Psoas muscle (tissue), 8 donors: Measurements from ENCODE around the gene F11R. TPM values are rescaled to one million over a fixed set of nuclear protein-coding genes. Genes with fewer than 3 reads are reported as not detected.

ENCODE experiments used
- ATAC-seq, 4 donors: fragments of 200-7000 bp; cut with Tn5 transposase; one replicate each; pipeline ENCODE4 v1.9.1; 2020; ENCODE audit warnings: moderate library complexity in 3 of 4, mild to moderate bottlenecking in 2 of 4
- DNase-seq, 2 donors: peaks; one replicate each; pipeline ENCODE4 v3.0.0-alpha.2; 2020
- H3K27ac ChIP-seq: fragments of 200-600 bp; one replicate; pipeline ENCODE4 v1.8.0; 2022
- H3K27me3 ChIP-seq, 3 donors: fragments of 200-600 bp in 1 of 3; one replicate each; pipeline versions ENCODE4 v1.6.1 to v1.8.0; 2013 to 2022; ENCODE audit warnings: low read length in 2 of 3, mild to moderate bottlenecking in 2 of 3, moderate library complexity in 1 of 3; ENCODE audit not compliant: insufficient read depth in 3 of 3
- H3K36me3 ChIP-seq, 2 donors: fragments of 200-600 bp in 1 of 2; one replicate each; pipeline versions ENCODE4 v1.6.1 to v1.8.0; 2013 to 2022; ENCODE audit warnings: low read depth in 1 of 2, mild to moderate bottlenecking in 1 of 2, moderate library complexity in 1 of 2; ENCODE audit not compliant: insufficient read depth in 1 of 2
- H3K4me1 ChIP-seq: fragments of 200-600 bp; one replicate; pipeline ENCODE4 v1.8.0; 2022
- H3K4me3 ChIP-seq: fragments of 200-600 bp; one replicate; pipeline ENCODE4 v1.8.0; 2022; ENCODE audit warnings: mild to moderate bottlenecking
- H3K9me3 ChIP-seq: fragments of 200-600 bp; one replicate; pipeline ENCODE4 v1.8.0; 2022
- CTCF ChIP-seq: fragments of 200-600 bp; IDR thresholded peaks from one replicate; pipeline ENCODE4 v1.8.0; 2022; ENCODE audit warnings: antibody characterized with exemption
- WGBS, 3 donors: extraction: QIAGEN DNeasy Blood & Tissue Kit; methylation state at CpG; one replicate each; pipeline versions ENCODE4 v1.1.6 to v1.1.7; 2013; 5-methylcytosine and 5-hydroxymethylcytosine counted together
- intact Hi-C, 2 donors: fragments of 100-400 bp; cut with DNase I; formaldehyde crosslinking; loops; one replicate each; pipeline versions ENCODE4 v1.11.0 to v1.14.2; 2022
- polyA plus RNA-seq, 3 donors: library from polyadenylated mRNA; stranded (reverse); fragments of 200-250 nt; gene quantifications; one replicate each; pipeline ENCODE4 v1.2.3, GENCODE V29; 2013
- total RNA-seq, 4 donors: library from RNA; stranded (reverse); fragmentation: NEBNext Ultra II Directional in 2 of 4; extraction: Animal tissue kit (Norgen Biotek cat#: 25700) in 2 of 4; gene quantifications; one replicate each; pipeline versions ENCODE4 v1.2.1 to v1.2.4, GENCODE V29; 2021 to 2023
- donor health status: healthy with polysubstance abuse.
- donor health status: DM: no; HTN: no; CAD: no; lungs with moderate emphysema.
- donor health status: Bipolar disorder and iron deficiency.
- donor health status: healthy.
- donor health status: DM: yes; HTN: yes; CAD: no.
- donor health status: DM: no; HTN: no; CAD: no.
- donor health status: DM: no; HTN: no; CAD: no.
- donor health status: DM: yes; HTN: yes; CAD: no.

F11R gene
- total and polyA plus RNA-seq, 7 donors: 2.9 to 13.8 (median 5.2) TPM

GRCh38 chr1:161054232-161054631 is 33.3 kb upstream of the F11R start:
- Histone ChIP-seq H3K36me3 (no peaks in the 10 kb centered on the region), H3K9me3 (no peaks in the 10 kb centered on the region), H3K27ac (no peak overlapping the region), H3K4me1 (no peaks in the 10 kb centered on the region), H3K27me3 (peaks cover 0 to 13% (median 2%) of the 10 kb centered on the region in 3 donors), H3K4me3 (no peak overlapping the region)
- TF ChIP-seq CTCF: no peak
- intact Hi-C loops: no loop called here
- no peak for DNase-seq
- no peak for ATAC-seq
- 77 to 89% (median 84%) methylated on average over 4 of the region's 4 CpGs for whole genome bisulfite sequencing, 3 donors

- TF ChIP-seq CTCF: no peak
- H3K4me1 ChIP-seq: no peaks in the 10 kb centered on the region
- intact Hi-C loops: no loop called here
- no peak for ATAC-seq
- H3K36me3 ChIP-seq: no peaks in the 10 kb centered on the region
- WGBS, 3 donors: 54 to 63% (median 61%) methylated on average over 3 of the region's 3 CpGs
- no peak overlapping the region for H3K27ac ChIP-seq
- no peaks in the 10 kb centered on the region for H3K9me3 ChIP-seq
- H3K4me3 ChIP-seq: no peak overlapping the region
- peaks cover 0 to 13% (median 2%) of the 10 kb centered on the region in 3 donors for H3K27me3 ChIP-seq
- DNase-seq: no peak
Observed at GRCh38 chr1:161052899-161053298, 31.9 kb upstream of the F11R start.

- no peak for ATAC-seq
- no peaks in the 10 kb centered on the region for H3K36me3 ChIP-seq
- intact Hi-C loops: no loop called here
- no peaks in the 10 kb centered on the region for H3K4me1 ChIP-seq
- H3K4me3 ChIP-seq: no peak overlapping the region
- DNase-seq: no peak
- peaks cover 0 to 13% (median 4%) of the 10 kb centered on the region in 3 donors for H3K27me3 ChIP-seq
- WGBS, 3 donors: 90 to 92% (median 90%) methylated on average over 8 to 10 of the region's 10 CpGs
- no peak overlapping the region for H3K27ac ChIP-seq
- no peaks in the 10 kb centered on the region for H3K9me3 ChIP-seq
- no peak for TF ChIP-seq CTCF
Observed at GRCh38 chr1:161051219-161051618, 30.3 kb upstream of the F11R start.

GRCh38 chr1:161048949-161049722 is 28.2 kb upstream of the F11R start:
- H3K4me1 ChIP-seq: peaks cover 7% of the 10 kb centered on the region
- TF ChIP-seq CTCF: no peak
- no peak overlapping the region for H3K27ac ChIP-seq
- 86 to 92% (median 91%) methylated on average over 5 of the region's 5 CpGs for WGBS, 3 donors
- no peak overlapping the region for H3K4me3 ChIP-seq
- H3K9me3 ChIP-seq: no peaks in the 10 kb centered on the region
- H3K27me3 ChIP-seq: peaks cover 0 to 5% (median 3%) of the 10 kb centered on the region in 3 donors
- no peaks in the 10 kb centered on the region for H3K36me3 ChIP-seq
- intact Hi-C loops: loop anchor here (5.0 kb wide), 2 partner anchors 83 to 103 kb away; partner anchors contain the start of genes DEDD (in 1 of the 2) and UFC1 (in 1 of the 2)
- no peak for DNase-seq
- ATAC-seq: no peak
